ENCODE measurements around the gene CHST3. TPM values are rescaled to one million over a fixed set of nuclear protein-coding genes. Genes with fewer than 3 reads are reported as not detected.

Gene CHST3
- polyA plus RNA-seq, 1 donor (not counting 4 experiments of a cell fraction or from before 2014, with no cell fraction given) = 12.0 TPM

DNA sequence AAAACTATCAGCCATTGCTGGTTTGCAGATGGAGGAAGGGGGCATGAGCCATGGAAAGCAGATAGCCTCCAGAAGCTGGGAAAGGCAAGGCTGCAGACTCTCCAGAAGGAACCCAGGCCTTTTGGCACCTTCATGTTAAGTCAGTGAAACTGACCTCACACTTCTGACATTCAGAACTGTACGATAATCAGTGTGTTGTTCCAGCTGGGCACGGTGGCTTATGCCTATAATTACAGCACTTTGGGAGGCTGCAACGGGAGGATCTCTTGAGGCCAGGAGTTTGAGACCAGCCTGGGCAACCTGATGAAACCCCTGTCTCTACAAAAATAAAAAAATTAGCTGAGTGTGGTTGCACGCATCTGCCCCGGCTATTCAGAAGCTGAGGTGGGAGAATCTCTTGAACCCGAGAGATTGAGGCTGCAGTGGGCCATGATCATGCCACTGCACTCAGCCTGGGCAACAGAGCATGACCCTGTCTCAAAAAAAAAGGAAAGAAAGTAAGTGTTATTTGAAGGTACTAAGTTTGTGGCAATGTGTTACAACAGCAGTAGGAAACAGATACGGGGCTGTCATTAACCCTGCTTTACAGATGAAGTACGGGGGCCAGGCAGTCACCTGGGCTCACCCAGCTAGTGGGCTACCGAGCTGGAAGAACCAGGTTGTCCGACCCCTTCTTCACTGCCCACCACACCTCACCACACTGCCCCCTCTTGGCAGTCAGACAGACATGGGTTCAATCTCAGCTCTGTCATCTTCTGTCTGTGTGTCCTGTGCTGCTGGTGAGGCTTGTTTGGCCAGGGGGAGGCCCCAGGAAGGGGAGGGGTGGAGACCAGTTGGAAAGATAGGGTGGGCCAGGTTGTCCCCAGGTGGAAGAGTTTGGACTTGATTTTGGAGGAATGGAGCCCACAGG lies 18.3 kb downstream of the CHST3 start:
- no peak for FAIRE-seq
- no peak overlapping the region for H3K27ac ChIP-seq (ENCODE audit: control insufficient read depth, insufficient read depth, low read length)
- H3K79me2 ChIP-seq (ENCODE audit: control insufficient read depth, insufficient read depth, low read length) = peaks cover 89% of the 10 kb centered on the region

DNA sequence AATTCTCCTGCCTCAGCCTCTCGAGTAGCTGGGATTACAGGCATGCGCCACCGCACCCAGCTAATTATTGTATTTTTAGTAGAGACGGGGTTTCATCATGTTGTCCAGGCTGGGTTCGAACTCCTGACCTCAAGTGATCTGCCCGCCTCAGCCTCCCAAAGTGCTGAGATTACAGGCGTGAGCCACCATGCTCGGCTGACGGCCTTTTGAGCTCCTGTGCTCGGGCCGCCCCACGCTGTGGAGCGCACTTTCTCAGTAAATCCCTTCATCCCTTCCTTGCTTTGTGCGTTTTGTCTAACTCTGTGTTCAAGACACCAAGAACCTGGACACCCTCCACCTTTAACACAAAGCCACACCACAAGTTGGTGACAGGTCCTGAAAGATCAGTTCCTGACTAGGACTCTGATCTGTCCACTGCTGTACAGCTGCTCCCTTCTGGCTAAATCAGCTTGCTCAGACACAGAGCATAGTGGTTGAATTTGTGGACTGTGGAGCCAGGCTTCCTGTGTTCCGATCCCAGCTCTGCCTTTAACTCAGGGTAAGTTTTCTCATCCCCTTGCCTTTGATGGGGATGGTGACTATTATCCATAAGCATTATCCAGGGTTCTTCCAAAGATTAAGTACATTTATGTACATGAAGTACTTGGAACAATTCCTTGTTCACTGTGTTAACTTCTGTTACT lies 20.1 kb downstream of the CHST3 start:
- Histone ChIP-seq H3K27ac (ENCODE audit: control insufficient read depth, insufficient read depth, low read length) (no peak overlapping the region), H3K4me1 (ENCODE audit: control insufficient read depth, extremely low read depth, insufficient read depth, low read length) (peaks cover 17% of the 10 kb centered on the region), H3K9me3 (ENCODE audit: control insufficient read depth, low read depth, low read length) (peaks cover 1% of the 10 kb centered on the region), H3K36me3 (ENCODE audit: control insufficient read depth in 2 of 2, extremely low read depth in 1 of 2, insufficient read depth in 2 of 2, low read length in 2 of 2) (peaks cover 7 to 19% of the 10 kb centered on the region in 2 experiments), H3K27me3 (ENCODE audit: control insufficient read depth, extremely low read depth, insufficient read depth, low read length) (no peaks in the 10 kb centered on the region), H3K9me1 (ENCODE audit: control insufficient read depth, extremely low read depth, insufficient read depth, low read length) (peaks cover 7% of the 10 kb centered on the region), H3K4me3 (ENCODE audit: control insufficient read depth in 2 of 3, extremely low read depth in 1 of 3, insufficient read depth in 2 of 3, low read depth in 1 of 3, low read length in 3 of 3) (no peak overlapping the region), H4K20me1 (ENCODE audit: control insufficient read depth, extremely low read depth, insufficient read depth, low read length) (peaks cover 6% of the 10 kb centered on the region), H2AFZ (ENCODE audit: control insufficient read depth, low read length) (no peak overlapping the region), H3K79me2 (ENCODE audit: control insufficient read depth, insufficient read depth, low read length) (peaks cover 84% of the 10 kb centered on the region), H3K9ac (ENCODE audit: control insufficient read depth, extremely low read depth, insufficient read depth, low read length) (no peak overlapping the region), H3K4me2 (ENCODE audit: control insufficient read depth, extremely low read depth, insufficient read depth, low read depth, low read length) (no peak overlapping the region)
- no peak for FAIRE-seq
- dilution Hi-C loops (cut with MboI; ENCODE audit: extremely low pct_ligation_motif_present, low sequenced_read_pairs) = no loop called here
- no peak for TF ChIP-seq EZH2 (IDR thresholded peaks at IDR 0.05; ENCODE audit: low read length)
- TF ChIP-seq, protein P1, sequence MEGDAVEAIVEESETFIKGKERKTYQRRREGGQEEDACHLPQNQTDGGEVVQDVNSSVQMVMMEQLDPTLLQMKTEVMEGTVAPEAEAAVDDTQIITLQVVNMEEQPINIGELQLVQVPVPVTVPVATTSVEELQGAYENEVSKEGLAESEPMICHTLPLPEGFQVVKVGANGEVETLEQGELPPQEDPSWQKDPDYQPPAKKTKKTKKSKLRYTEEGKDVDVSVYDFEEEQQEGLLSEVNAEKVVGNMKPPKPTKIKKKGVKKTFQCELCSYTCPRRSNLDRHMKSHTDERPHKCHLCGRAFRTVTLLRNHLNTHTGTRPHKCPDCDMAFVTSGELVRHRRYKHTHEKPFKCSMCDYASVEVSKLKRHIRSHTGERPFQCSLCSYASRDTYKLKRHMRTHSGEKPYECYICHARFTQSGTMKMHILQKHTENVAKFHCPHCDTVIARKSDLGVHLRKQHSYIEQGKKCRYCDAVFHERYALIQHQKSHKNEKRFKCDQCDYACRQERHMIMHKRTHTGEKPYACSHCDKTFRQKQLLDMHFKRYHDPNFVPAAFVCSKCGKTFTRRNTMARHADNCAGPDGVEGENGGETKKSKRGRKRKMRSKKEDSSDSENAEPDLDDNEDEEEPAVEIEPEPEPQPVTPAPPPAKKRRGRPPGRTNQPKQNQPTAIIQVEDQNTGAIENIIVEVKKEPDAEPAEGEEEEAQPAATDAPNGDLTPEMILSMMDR (optimal IDR thresholded peaks at IDR 0.05 in 1 of 3, IDR thresholded peaks at IDR 0.05 in 1 of 3, conservative IDR thresholded peaks at IDR 0.05 in 1 of 3; ENCODE audit: extremely low read depth in 1 of 3, insufficient read depth in 2 of 3, low read length in 3 of 3) = no peak
- DNase-seq (ENCODE audit: low read depth, low spot score) = no peak

More for the DNA sequence above, 18.3 kb downstream of the CHST3 start:
- Histone ChIP-seq H3K27me3 (ENCODE audit: control insufficient read depth, extremely low read depth, insufficient read depth, low read length) (no peaks in the 10 kb centered on the region), H3K9ac (ENCODE audit: control insufficient read depth, extremely low read depth, insufficient read depth, low read length) (no peak overlapping the region), H3K9me3 (ENCODE audit: control insufficient read depth, low read depth, low read length) (no peaks in the 10 kb centered on the region), H3K4me3 (ENCODE audit: control insufficient read depth in 2 of 3, extremely low read depth in 1 of 3, insufficient read depth in 2 of 3, low read depth in 1 of 3, low read length in 3 of 3) (no peak overlapping the region), H3K36me3 (ENCODE audit: control insufficient read depth in 2 of 2, extremely low read depth in 1 of 2, insufficient read depth in 2 of 2, low read length in 2 of 2) (peaks cover 7 to 14% of the 10 kb centered on the region in 2 experiments), H3K4me2 (ENCODE audit: control insufficient read depth, extremely low read depth, insufficient read depth, low read depth, low read length) (no peak overlapping the region), H3K9me1 (ENCODE audit: control insufficient read depth, extremely low read depth, insufficient read depth, low read length) (peaks cover 7% of the 10 kb centered on the region), H4K20me1 (ENCODE audit: control insufficient read depth, extremely low read depth, insufficient read depth, low read length) (peaks cover 6% of the 10 kb centered on the region), H3K4me1 (ENCODE audit: control insufficient read depth, extremely low read depth, insufficient read depth, low read length) (peaks cover 24% of the 10 kb centered on the region), H2AFZ (ENCODE audit: control insufficient read depth, low read length) (no peak overlapping the region)
- dilution Hi-C loops (cut with MboI; ENCODE audit: extremely low pct_ligation_motif_present, low sequenced_read_pairs) = no loop called here
- TF ChIP-seq, protein P1 (optimal IDR thresholded peaks at IDR 0.05 in 1 of 3, IDR thresholded peaks at IDR 0.05 in 1 of 3, conservative IDR thresholded peaks at IDR 0.05 in 1 of 3; ENCODE audit: extremely low read depth in 1 of 3, insufficient read depth in 2 of 3, low read length in 3 of 3) = peak in 1 of 3 experiments; percentile 38
- no peak for TF ChIP-seq EZH2 (IDR thresholded peaks at IDR 0.05; ENCODE audit: low read length)
- DNase-seq (ENCODE audit: low read depth, low spot score) = no peak

Data from keratinocyte (primary cell).